GM23248 (cell line): Measurements from ENCODE around the gene DEGS1. TPM values are rescaled to one million over a fixed set of nuclear protein-coding genes. Genes with fewer than 3 reads are reported as not detected.
A peak's percentile ranks its signal among the peaks of the same experiment; 100 is the strongest.

ENCODE experiments used
- DNase-seq: peaks from one replicate; pipeline ENCODE4 v3.0.0-alpha.2; 2015
- H2AFZ ChIP-seq: fragments of 200-600 bp; sonication (generic); 2 replicates; pipeline ENCODE4 v1.6.1; 2016; ENCODE audit warnings: antibody characterized with exemption
- H3F3A ChIP-seq: fragments of 200-600 bp; sonication (generic); 2 replicates; pipeline ENCODE4 v1.6.1; 2016; ENCODE audit warnings: mild to moderate bottlenecking, antibody characterized with exemption, mixed run types; ENCODE audit not compliant: insufficient read depth
- H3K27ac ChIP-seq: fragments of 200-600 bp; sonication (generic); 2 replicates; pipeline ENCODE4 v1.5.1; 2016; ENCODE audit warnings: mild to moderate bottlenecking
- H3K27me3 ChIP-seq: fragments of 200-600 bp; sonication (generic); replicated peaks from 2 replicates; pipeline ENCODE4 v1.6.1; 2016; ENCODE audit warnings: mild to moderate bottlenecking; ENCODE audit not compliant: insufficient read depth
- H3K36me3 ChIP-seq: fragments of 200-600 bp; sonication (generic); 2 replicates; pipeline ENCODE4 v1.6.1; 2016; ENCODE audit warnings: low read depth, mild to moderate bottlenecking
- H3K4me1 ChIP-seq: fragments of 200-600 bp; sonication (generic); 2 replicates; pipeline ENCODE4 v1.6.1; 2016; ENCODE audit warnings: mild to moderate bottlenecking; ENCODE audit not compliant: insufficient read depth
- H3K4me2 ChIP-seq: fragments of 200-600 bp; sonication (generic); one replicate; pipeline ENCODE4 v1.6.1; 2016; ENCODE audit warnings: mild to moderate bottlenecking; ENCODE audit not compliant: unreplicated experiment
- H3K4me3 ChIP-seq: fragments of 200-600 bp; sonication (generic); 2 replicates; pipeline ENCODE4 v1.5.1; 2016; ENCODE audit warnings: mild to moderate bottlenecking
- H3K79me2 ChIP-seq: fragments of 200-600 bp; sonication (generic); 2 replicates; pipeline ENCODE4 v1.6.1; 2016; ENCODE audit warnings: mild to moderate bottlenecking; ENCODE audit not compliant: insufficient read depth
- H3K9ac ChIP-seq: fragments of 200-600 bp; sonication (generic); 2 replicates; pipeline ENCODE4 v1.6.1; 2016; ENCODE audit warnings: mild to moderate bottlenecking
- H3K9me2 ChIP-seq: fragments of 200-600 bp; sonication (generic); 2 replicates; pipeline ENCODE4 v1.6.1; 2016; ENCODE audit warnings: mixed run types, mild to moderate bottlenecking, moderate library complexity; ENCODE audit not compliant: insufficient read depth
- H3K9me3 ChIP-seq: fragments of 200-600 bp; sonication (generic); one replicate; pipeline ENCODE4 v1.6.1; 2017; ENCODE audit warnings: low read depth
- H4K20me1 ChIP-seq: fragments of 200-600 bp; sonication (generic); 2 replicates; pipeline ENCODE4 v1.6.0; 2016; ENCODE audit not compliant: insufficient read depth
- EZH2 ChIP-seq: fragments of 200-600 bp; sonication (generic); IDR thresholded peaks from 2 replicates; pipeline ENCODE4 v1.6.1; 2018; ENCODE audit warnings: antibody characterized with exemption, mild to moderate bottlenecking; ENCODE audit not compliant: insufficient read depth, poor library complexity, severe bottlenecking
- EZH2phosphoT487 ChIP-seq: fragments of 200-600 bp; sonication (generic); IDR thresholded peaks from 2 replicates; pipeline ENCODE4 v1.6.1; 2018; ENCODE audit warnings: antibody characterized with exemption, moderate library complexity, mild to moderate bottlenecking, low read depth; ENCODE audit not compliant: insufficient read depth
- whole genome bisulfite sequencing, 2 experiments: methylation state at CpG; one replicate each; pipeline ENCODE4 v1.1.6; 2015 to 2017; ENCODE audit warnings: low lambda C conversion rate in 2 of 2, low coverage in 1 of 2; ENCODE audit errors: missing lambda C conversion rate in 2 of 2; 5-methylcytosine and 5-hydroxymethylcytosine counted together
- in situ Hi-C: fragments of 300-500 bp; cut with MboI; formaldehyde crosslinking; loops from 2 replicates; pipeline ENCODE4 v1.15.0; 2020
- polyA plus RNA-seq: library from polyadenylated mRNA; unstranded; fragments of >200 nt; fragmentation: Nextera tagmentation; extraction: Ambion mirVana; gene quantifications from 2 replicates; pipeline ENCODE4 v1.2.1, GENCODE V29; 2016
- total RNA-seq: library from RNA; depleted of rRNA; stranded (reverse); fragments of >200 nt; shearing (Covaris generic); gene quantifications from 2 replicates; pipeline ENCODE4 v1.2.3, GENCODE V29; 2014

DEGS1 gene
- total and polyA plus RNA-seq, 2 experiments from 2014 or later: 227 to 265 TPM

GRCh38 chr1:224211206-224211962 lies 28.3 kb downstream of the DEGS1 start:
- H3K9me3 ChIP-seq: no peaks in the 10 kb centered on the region
- peaks cover 4% of the 10 kb centered on the region for H3K4me1 ChIP-seq
- H3K9me2 ChIP-seq: no peaks in the 10 kb centered on the region
- in situ Hi-C loops: no loop called here
- H3K36me3 ChIP-seq: no peaks in the 10 kb centered on the region
- no peaks in the 10 kb centered on the region for H4K20me1 ChIP-seq
- no peak overlapping the region for H3K4me2 ChIP-seq
- no peak overlapping the region for H3K9ac ChIP-seq
- H3K4me3 ChIP-seq: no peak overlapping the region
- DNase-seq: peak; percentile 78
- H3K79me2 ChIP-seq: no peaks in the 10 kb centered on the region
- no peak overlapping the region for H3K27ac ChIP-seq
- H2AFZ ChIP-seq: no peak overlapping the region
- H3F3A ChIP-seq: no peaks in the 10 kb centered on the region
- 21 to 25% methylated on average over 4 of the region's 4 CpGs for WGBS, 2 experiments
- no peaks in the 10 kb centered on the region for H3K27me3 ChIP-seq
- TF ChIP-seq EZH2 (no peak), EZH2phosphoT487 (no peak)

- Histone ChIP-seq H3K36me3 (no peaks in the 10 kb centered on the region), H2AFZ (no peak overlapping the region), H3F3A (no peaks in the 10 kb centered on the region), H3K4me1 (peaks cover 4% of the 10 kb centered on the region), H3K4me3 (no peak overlapping the region), H4K20me1 (no peaks in the 10 kb centered on the region), H3K27me3 (no peaks in the 10 kb centered on the region), H3K27ac (no peak overlapping the region), H3K9me2 (no peaks in the 10 kb centered on the region), H3K9ac (no peak overlapping the region), H3K4me2 (no peak overlapping the region), H3K79me2 (no peaks in the 10 kb centered on the region), H3K9me3 (no peaks in the 10 kb centered on the region)
- in situ Hi-C loops: no loop called here
- DNase-seq: no peak
- WGBS, 2 experiments: 81 to 84% methylated on average over 13 of the region's 13 CpGs
- no peak for TF ChIP-seq EZH2phosphoT487
- TF ChIP-seq EZH2: no peak
Measured at GRCh38 chr1:224212618-224213061, 29.6 kb downstream of the DEGS1 start.

DNA sequence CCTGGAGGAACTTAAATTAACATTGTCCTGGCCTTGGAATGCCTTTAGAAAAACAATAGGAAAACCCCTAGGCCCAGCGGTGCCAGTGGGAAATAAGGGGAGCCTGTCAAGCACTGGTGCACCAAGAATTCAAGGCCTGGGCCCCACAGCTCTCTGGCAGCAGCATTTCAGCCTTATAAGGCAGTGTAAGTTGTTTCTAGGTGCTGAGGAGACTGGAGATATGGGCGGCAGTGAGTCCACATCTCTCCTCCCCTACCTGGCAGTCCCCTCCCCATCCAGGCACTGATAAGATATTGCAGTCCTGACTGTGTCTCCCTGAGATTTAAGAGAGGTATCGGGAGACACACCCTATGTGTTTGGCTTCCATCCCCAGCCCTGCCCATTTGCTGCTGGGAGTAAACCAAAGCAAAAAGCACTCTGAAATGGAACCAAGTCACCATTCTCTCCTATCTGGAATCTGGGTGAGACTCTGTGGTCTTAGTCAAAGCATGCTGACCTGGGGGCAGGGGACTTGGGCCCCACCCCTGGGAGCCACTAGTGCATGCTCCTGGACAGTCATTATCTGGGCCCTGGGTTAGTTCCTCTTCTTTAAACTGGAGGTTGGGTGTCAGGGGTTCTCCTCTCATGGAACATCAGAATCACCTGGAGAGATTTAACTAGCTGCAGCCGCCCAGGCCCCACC lies 30.5 kb downstream of the DEGS1 start:
- peaks cover 4% of the 10 kb centered on the region for H3K4me1 ChIP-seq
- no peaks in the 10 kb centered on the region for H3K36me3 ChIP-seq
- no peak overlapping the region for H3K27ac ChIP-seq
- no peak overlapping the region for H3K4me2 ChIP-seq
- no peaks in the 10 kb centered on the region for H3K9me3 ChIP-seq
- in situ Hi-C loops: no loop called here
- TF ChIP-seq EZH2phosphoT487 (no peak), EZH2 (no peak)
- H3K4me3 ChIP-seq: no peak overlapping the region
- no peaks in the 10 kb centered on the region for H4K20me1 ChIP-seq
- H3K9ac ChIP-seq: no peak overlapping the region
- H3K9me2 ChIP-seq: no peaks in the 10 kb centered on the region
- H3F3A ChIP-seq: no peaks in the 10 kb centered on the region
- WGBS, 2 experiments: 88 to 93% methylated on average over 4 of the region's 4 CpGs
- H2AFZ ChIP-seq: no peak overlapping the region
- no peaks in the 10 kb centered on the region for H3K79me2 ChIP-seq
- no peak for DNase-seq
- no peaks in the 10 kb centered on the region for H3K27me3 ChIP-seq

DNA sequence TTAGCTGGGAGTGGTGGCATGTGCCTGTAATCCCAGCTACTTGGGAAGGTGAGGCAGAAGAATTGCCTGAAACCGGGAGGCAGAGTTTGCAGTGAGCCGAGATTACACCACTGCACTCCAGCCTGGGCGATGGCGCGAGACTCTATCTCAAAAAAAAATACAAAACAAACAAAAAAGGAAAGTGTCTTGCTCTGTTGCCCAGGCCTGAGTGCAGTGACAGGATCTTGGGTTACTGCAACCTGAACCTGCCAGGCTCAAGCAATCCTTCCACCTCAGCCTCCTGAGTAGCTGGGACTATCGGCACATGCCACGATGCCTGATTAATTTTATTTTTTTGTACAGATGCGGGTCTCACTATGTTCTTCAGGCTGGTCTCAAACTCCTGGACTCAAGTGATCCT lies 33.3 kb downstream of the DEGS1 start:
- H3K4me3 ChIP-seq: no peak overlapping the region
- H3K36me3 ChIP-seq: no peaks in the 10 kb centered on the region
- no peak for TF ChIP-seq EZH2phosphoT487
- no peak for DNase-seq
- H4K20me1 ChIP-seq: no peaks in the 10 kb centered on the region
- H3K27ac ChIP-seq: no peak overlapping the region
- 82 to 86% methylated on average over 8 of the region's 8 CpGs for WGBS, 2 experiments
- no peaks in the 10 kb centered on the region for H3K9me2 ChIP-seq
- H3K79me2 ChIP-seq: no peaks in the 10 kb centered on the region
- H3K27me3 ChIP-seq: no peaks in the 10 kb centered on the region
- H3K9ac ChIP-seq: no peak overlapping the region
- H3F3A ChIP-seq: no peaks in the 10 kb centered on the region
- no peaks in the 10 kb centered on the region for H3K9me3 ChIP-seq
- H3K4me2 ChIP-seq: no peak overlapping the region
- in situ Hi-C loops: no loop called here
- no peak overlapping the region for H2AFZ ChIP-seq
- H3K4me1 ChIP-seq: peaks cover 2% of the 10 kb centered on the region
